HepG2 (cell line): ENCODE measurements around the gene MT1M. TPM values are rescaled to one million over a fixed set of nuclear protein-coding genes. Genes with fewer than 3 reads are reported as not detected.

Source experiments
- CEBPG ChIP-seq: IDR thresholded peaks from 2 replicates; pipeline ENCODE4 v1.6.1; 2016
- CENPX ChIP-seq: sonication (generic); formaldehyde crosslinking; IDR thresholded peaks from 2 replicates; pipeline ENCODE4 v1.9.0; 2021; ENCODE audit warnings: mild to moderate bottlenecking, missing genetic modification reagents, moderate library complexity
- CREB1 ChIP-seq, 2 experiments: fragments of 450-650 bp in 1 of 2; IDR thresholded peaks; 2 replicates each; pipeline ENCODE4 v1.6.1; 2016 to 2017; ENCODE audit warnings: control low read depth in 1 of 2, mild to moderate bottlenecking in 1 of 2, missing compliant biosample characterization in 1 of 2, missing genetic modification characterization in 1 of 2
- GATA4 ChIP-seq: sonication (generic); IDR thresholded peaks from 2 replicates; pipeline ENCODE4 v1.6.1; 2016; ENCODE audit warnings: antibody characterized with exemption, low read depth, borderline replicate concordance
- HOXA7 ChIP-seq: sonication (generic); formaldehyde crosslinking; IDR thresholded peaks from 2 replicates; pipeline ENCODE4 v1.8.1; 2022; ENCODE audit warnings: mild to moderate bottlenecking, missing genetic modification reagents, moderate library complexity
- JUND ChIP-seq: sonication (generic); formaldehyde crosslinking; IDR thresholded peaks from 2 replicates; pipeline ENCODE4 v1.8.0; 2022; ENCODE audit warnings: mild to moderate bottlenecking, missing genetic modification reagents
- MAX ChIP-seq: IDR thresholded peaks from 2 replicates; pipeline ENCODE4 v1.6.1; 2012; ENCODE audit warnings: inconsistent platforms
- MTA1 ChIP-seq: sonication (generic); formaldehyde crosslinking; IDR thresholded peaks from 2 replicates; pipeline ENCODE4 v1.4.0; 2020; ENCODE audit warnings: missing genetic modification reagents, mild to moderate bottlenecking, borderline replicate concordance
- MTA3 ChIP-seq: sonication (generic); formaldehyde crosslinking; IDR thresholded peaks from 2 replicates; pipeline ENCODE4 v1.4.0; 2020; ENCODE audit warnings: missing genetic modification reagents
- MTF1 ChIP-seq: sonication (generic); formaldehyde crosslinking; IDR thresholded peaks from 2 replicates; pipeline ENCODE4 v1.5.0; 2020; ENCODE audit warnings: missing genetic modification reagents
- NFYB ChIP-seq: sonication (generic); formaldehyde crosslinking; IDR thresholded peaks from 2 replicates; pipeline ENCODE4 v1.4.0; 2020; ENCODE audit warnings: missing genetic modification reagents
- RFXANK ChIP-seq: IDR thresholded peaks from 2 replicates; pipeline ENCODE4 v1.6.1; 2016
- SATB2 ChIP-seq: sonication (generic); formaldehyde crosslinking; IDR thresholded peaks from 2 replicates; pipeline ENCODE4 v1.5.0; 2020; ENCODE audit warnings: missing genetic modification reagents
- SNAI1 ChIP-seq: sonication (generic); formaldehyde crosslinking; IDR thresholded peaks from 2 replicates; pipeline ENCODE4 v1.5.0; 2020; ENCODE audit warnings: mild to moderate bottlenecking, missing genetic modification reagents, borderline replicate concordance
- SP4 ChIP-seq: sonication (generic); formaldehyde crosslinking; IDR thresholded peaks from 2 replicates; pipeline ENCODE4 v1.8.1; 2023; ENCODE audit warnings: mild to moderate bottlenecking, missing genetic modification reagents
- TAF1 ChIP-seq: sonication (generic); formaldehyde crosslinking; IDR thresholded peaks from 2 replicates; pipeline ENCODE4 v1.4.0; 2020; ENCODE audit warnings: missing genetic modification reagents
- TBX2 ChIP-seq: sonication (generic); formaldehyde crosslinking; IDR thresholded peaks from 2 replicates; pipeline ENCODE4 v1.5.0; 2020; ENCODE audit warnings: missing genetic modification reagents, mild to moderate bottlenecking, borderline replicate concordance
- TOPORS ChIP-seq: sonication (generic); formaldehyde crosslinking; IDR thresholded peaks from 2 replicates; pipeline ENCODE4 v1.8.0; 2023; ENCODE audit warnings: mild to moderate bottlenecking, missing genetic modification reagents
- ZC3H4 ChIP-seq: sonication (generic); formaldehyde crosslinking; IDR thresholded peaks from 2 replicates; pipeline ENCODE4 v1.4.0; 2020; ENCODE audit warnings: missing genetic modification reagents, borderline replicate concordance
- ZNF138 ChIP-seq: sonication (generic); formaldehyde crosslinking; IDR thresholded peaks from 2 replicates; pipeline ENCODE4 v1.5.0; 2020; ENCODE audit warnings: mild to moderate bottlenecking, low read depth, missing genetic modification reagents
- ZNF224 ChIP-seq: sonication (generic); formaldehyde crosslinking; IDR thresholded peaks from 2 replicates; pipeline ENCODE4 v1.5.0; 2020; ENCODE audit warnings: mild to moderate bottlenecking, missing genetic modification reagents
- ZNF362 ChIP-seq: sonication (generic); formaldehyde crosslinking; IDR thresholded peaks from 2 replicates; pipeline ENCODE4 v1.4.0; 2020; ENCODE audit warnings: missing genetic modification reagents, mild to moderate bottlenecking, borderline replicate concordance
- ZNF431 ChIP-seq: sonication (generic); formaldehyde crosslinking; IDR thresholded peaks from 2 replicates; pipeline ENCODE4 v1.9.0; 2022; ENCODE audit warnings: missing genetic modification reagents, low read depth, mild to moderate bottlenecking, borderline replicate concordance
- ZNF709 ChIP-seq: sonication (generic); formaldehyde crosslinking; IDR thresholded peaks from 2 replicates; pipeline ENCODE4 v1.5.0; 2020; ENCODE audit warnings: mild to moderate bottlenecking, missing genetic modification reagents
- ZNF777 ChIP-seq: sonication (generic); formaldehyde crosslinking; IDR thresholded peaks from 2 replicates; pipeline ENCODE4 v1.4.0; 2020; ENCODE audit warnings: missing genetic modification reagents
- polyA plus RNA-seq, 8 experiments: library from polyadenylated mRNA; depleted of rRNA in 3 of 8; stranded (reverse) in 7 of 8; unstranded in 1 of 8; fragments of >200 nt; fragmentation: Illumina TruSeq in 4 of 8; extraction: Trizol in 4 of 8; gene quantifications; 2 replicates each; pipeline versions ENCODE4 v1.2.1 to v1.2.3, GENCODE V29; 2011 to 2016; ENCODE audit warnings: low read depth in 4 of 8, missing spikeins in 1 of 8, mixed read lengths in 1 of 8; ENCODE audit not compliant: insufficient read depth in 1 of 8
- total RNA-seq, 5 experiments: library from RNA; depleted of rRNA; stranded (reverse); fragments of >200 nt; fragmentation: Illumina TruSeq; extraction: Trizol; gene quantifications; 2 replicates each; pipeline ENCODE4 v1.2.3, GENCODE V29; 2016; ENCODE audit warnings: low read depth in 1 of 5
- TF ChIP-seq, protein P1 (sequence below): IDR thresholded peaks from 2 replicates; pipeline ENCODE4 v1.6.1; 2016; ENCODE audit warnings: missing genetic modification reagents, missing compliant biosample characterization

MT1M gene
- total and polyA plus RNA-seq, 2 of the 13 experiments (the other 11 are each of a cell fraction or from before 2014, with no cell fraction given) = 4.6 TPM; not detected in 1

GRCh38 chr16:56625140-56625942 lies 7.1 kb upstream of the MT1M start, which contains the start of gene MT1E (continued):
- TF ChIP-seq TBX2 (CRISPR knock-in tag) = peak; percentile 80
- peak; percentile 66 for TF ChIP-seq GATA4
- 0 out of 2 replicates have a peak, but pooled peaks have one; percentile 17 for TF ChIP-seq ZNF362 (CRISPR knock-in tag)
- no peak for TF ChIP-seq HOXA7 (CRISPR knock-in tag)
- TF ChIP-seq SNAI1 (CRISPR knock-in tag) = 0 out of 2 replicates have a peak, but pooled peaks have one; percentile 1
- TF ChIP-seq ZNF224 (CRISPR knock-in tag) = no peak
- 0 out of 2 replicates have a peak, but pooled peaks have one; percentile 3 for TF ChIP-seq NFYB (CRISPR knock-in tag)
- TF ChIP-seq ZNF709 (CRISPR knock-in tag) = peak; percentile 65; the same call in 1 of the 2 replicates
- no peak for TF ChIP-seq ZC3H4
- no peak for TF ChIP-seq ZNF138 (CRISPR knock-in tag)
- TF ChIP-seq SATB2 (CRISPR knock-in tag) = no peak
- no peak for TF ChIP-seq JUND (CRISPR knock-in tag)
- TF ChIP-seq CEBPG = no peak
- peak; percentile 99 for TF ChIP-seq MTF1
- peak; percentile 54; the same call in 1 of the 2 replicates for TF ChIP-seq SP4 (CRISPR knock-in tag)
- TF ChIP-seq, protein P1, sequence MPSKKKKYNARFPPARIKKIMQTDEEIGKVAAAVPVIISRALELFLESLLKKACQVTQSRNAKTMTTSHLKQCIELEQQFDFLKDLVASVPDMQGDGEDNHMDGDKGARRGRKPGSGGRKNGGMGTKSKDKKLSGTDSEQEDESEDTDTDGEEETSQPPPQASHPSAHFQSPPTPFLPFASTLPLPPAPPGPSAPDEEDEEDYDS (CRISPR knock-in tag) = peak; percentile 85
- TF ChIP-seq MTA3 = no peak
- TF ChIP-seq RFXANK (CRISPR knock-in tag) = peak; percentile 40; the same call in 1 of the 2 replicates
- peak; percentile 74; the same call in 1 of the 2 replicates for TF ChIP-seq TOPORS
- TF ChIP-seq ZNF777 (CRISPR knock-in tag) = peak; percentile 84
- no peak for TF ChIP-seq CENPX (CRISPR knock-in tag)
- TF ChIP-seq TAF1 (CRISPR knock-in tag) = peak; percentile 67
- 0 out of 2 replicates have a peak, but pooled peaks have one; percentile 60 for TF ChIP-seq ZNF431 (CRISPR knock-in tag)
- TF ChIP-seq CREB1 (IDR thresholded peaks at IDR 0.05) = no peak
- peak; percentile 50; the same call in 1 of the 2 replicates for TF ChIP-seq CREB1 (CRISPR knock-in tag; IDR thresholded peaks at IDR 0.05)
- TF ChIP-seq MTA1 (CRISPR knock-in tag) = peak; percentile 33; the same call in 1 of the 2 replicates
- TF ChIP-seq MAX = peak; percentile 43; the same call in 1 of the 2 replicates
